ENCODE data around the gene CACNA2D2.

DNA sequence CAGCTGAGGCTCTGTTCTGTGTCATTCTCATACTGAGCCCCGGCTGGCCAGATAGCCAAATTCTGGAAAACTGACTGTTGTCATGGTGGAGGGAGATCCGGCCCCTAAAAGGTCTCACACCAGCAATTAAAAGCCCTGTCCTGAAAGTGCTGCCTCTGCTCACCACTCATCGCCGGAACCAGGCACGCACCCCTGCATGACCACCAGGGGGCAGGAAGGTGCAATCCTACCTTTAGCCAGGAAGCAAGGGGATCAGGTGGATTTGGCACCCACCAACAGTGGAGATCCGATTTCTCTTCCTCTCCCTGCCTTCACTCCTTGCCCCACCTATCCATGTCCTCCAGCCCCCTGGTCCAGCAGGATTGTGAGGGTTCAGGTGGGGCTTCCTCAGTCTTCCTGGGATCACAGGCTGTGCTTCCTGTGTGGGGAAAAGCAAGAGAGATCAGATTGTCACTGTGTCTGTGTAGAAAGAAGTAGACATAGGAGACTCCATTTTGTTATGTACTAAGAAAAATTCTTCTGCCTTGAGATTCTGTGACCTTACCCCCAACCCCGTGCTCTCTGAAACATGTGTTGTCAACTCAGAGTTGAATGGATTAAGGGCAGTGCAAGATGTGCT is 16.1 kb upstream of the CACNA2D2 start:
- TF ChIP-seq, protein P1, sequence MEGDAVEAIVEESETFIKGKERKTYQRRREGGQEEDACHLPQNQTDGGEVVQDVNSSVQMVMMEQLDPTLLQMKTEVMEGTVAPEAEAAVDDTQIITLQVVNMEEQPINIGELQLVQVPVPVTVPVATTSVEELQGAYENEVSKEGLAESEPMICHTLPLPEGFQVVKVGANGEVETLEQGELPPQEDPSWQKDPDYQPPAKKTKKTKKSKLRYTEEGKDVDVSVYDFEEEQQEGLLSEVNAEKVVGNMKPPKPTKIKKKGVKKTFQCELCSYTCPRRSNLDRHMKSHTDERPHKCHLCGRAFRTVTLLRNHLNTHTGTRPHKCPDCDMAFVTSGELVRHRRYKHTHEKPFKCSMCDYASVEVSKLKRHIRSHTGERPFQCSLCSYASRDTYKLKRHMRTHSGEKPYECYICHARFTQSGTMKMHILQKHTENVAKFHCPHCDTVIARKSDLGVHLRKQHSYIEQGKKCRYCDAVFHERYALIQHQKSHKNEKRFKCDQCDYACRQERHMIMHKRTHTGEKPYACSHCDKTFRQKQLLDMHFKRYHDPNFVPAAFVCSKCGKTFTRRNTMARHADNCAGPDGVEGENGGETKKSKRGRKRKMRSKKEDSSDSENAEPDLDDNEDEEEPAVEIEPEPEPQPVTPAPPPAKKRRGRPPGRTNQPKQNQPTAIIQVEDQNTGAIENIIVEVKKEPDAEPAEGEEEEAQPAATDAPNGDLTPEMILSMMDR (IDR thresholded peaks at IDR 0.05; ENCODE audit: insufficient read depth, low read length), result peak; percentile 94
- no peak for TF ChIP-seq POLR2AphosphoS5 (IDR thresholded peaks at IDR 0.05; ENCODE audit: low read depth)
- TF ChIP-seq, protein P2, sequence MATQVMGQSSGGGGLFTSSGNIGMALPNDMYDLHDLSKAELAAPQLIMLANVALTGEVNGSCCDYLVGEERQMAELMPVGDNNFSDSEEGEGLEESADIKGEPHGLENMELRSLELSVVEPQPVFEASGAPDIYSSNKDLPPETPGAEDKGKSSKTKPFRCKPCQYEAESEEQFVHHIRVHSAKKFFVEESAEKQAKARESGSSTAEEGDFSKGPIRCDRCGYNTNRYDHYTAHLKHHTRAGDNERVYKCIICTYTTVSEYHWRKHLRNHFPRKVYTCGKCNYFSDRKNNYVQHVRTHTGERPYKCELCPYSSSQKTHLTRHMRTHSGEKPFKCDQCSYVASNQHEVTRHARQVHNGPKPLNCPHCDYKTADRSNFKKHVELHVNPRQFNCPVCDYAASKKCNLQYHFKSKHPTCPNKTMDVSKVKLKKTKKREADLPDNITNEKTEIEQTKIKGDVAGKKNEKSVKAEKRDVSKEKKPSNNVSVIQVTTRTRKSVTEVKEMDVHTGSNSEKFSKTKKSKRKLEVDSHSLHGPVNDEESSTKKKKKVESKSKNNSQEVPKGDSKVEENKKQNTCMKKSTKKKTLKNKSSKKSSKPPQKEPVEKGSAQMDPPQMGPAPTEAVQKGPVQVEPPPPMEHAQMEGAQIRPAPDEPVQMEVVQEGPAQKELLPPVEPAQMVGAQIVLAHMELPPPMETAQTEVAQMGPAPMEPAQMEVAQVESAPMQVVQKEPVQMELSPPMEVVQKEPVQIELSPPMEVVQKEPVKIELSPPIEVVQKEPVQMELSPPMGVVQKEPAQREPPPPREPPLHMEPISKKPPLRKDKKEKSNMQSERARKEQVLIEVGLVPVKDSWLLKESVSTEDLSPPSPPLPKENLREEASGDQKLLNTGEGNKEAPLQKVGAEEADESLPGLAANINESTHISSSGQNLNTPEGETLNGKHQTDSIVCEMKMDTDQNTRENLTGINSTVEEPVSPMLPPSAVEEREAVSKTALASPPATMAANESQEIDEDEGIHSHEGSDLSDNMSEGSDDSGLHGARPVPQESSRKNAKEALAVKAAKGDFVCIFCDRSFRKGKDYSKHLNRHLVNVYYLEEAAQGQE (IDR thresholded peaks at IDR 0.05; ENCODE audit: insufficient replicate concordance, low read depth), result no peak
- TF ChIP-seq GABPA (IDR thresholded peaks at IDR 0.05; ENCODE audit: low read depth), result no peak
- no peak for TF ChIP-seq SPI1 (IDR thresholded peaks at IDR 0.05; ENCODE audit: borderline replicate concordance, low read depth)
